ACC112 (cell line): ENCODE data around the gene EEF1E1.
"Not testable (repeated sequence)": the region's sequence is repeated elsewhere in the genome, so short reads cannot be mapped to it uniquely, and the experiment has no call there.

Source experiments
- H2AFZ ChIP-seq: fragments of 200-600 bp; sonication (generic); one replicate; pipeline ENCODE4 v1.6.0; 2017; ENCODE audit warnings: antibody characterized with exemption, low read length; ENCODE audit not compliant: unreplicated experiment
- H3K27ac ChIP-seq: fragments of 200-600 bp; sonication (generic); 2 replicates; pipeline ENCODE4 v1.5.1; 2014; ENCODE audit warnings: low read depth, mild to moderate bottlenecking, antibody characterized with exemption, low read length, moderate library complexity
- H3K27me3 ChIP-seq: fragments of 200-600 bp; sonication (generic); 2 replicates; pipeline ENCODE4 v1.6.1; 2014; ENCODE audit warnings: mild to moderate bottlenecking, antibody characterized with exemption, low read length, moderate library complexity, mixed read lengths; ENCODE audit not compliant: insufficient read depth
- H3K36me3 ChIP-seq: fragments of 200-600 bp; sonication (generic); 2 replicates; pipeline ENCODE4 v1.6.1; 2016; ENCODE audit warnings: mild to moderate bottlenecking, antibody characterized with exemption, low read length, moderate library complexity, mixed read lengths; ENCODE audit not compliant: insufficient read depth
- H3K4me1 ChIP-seq: fragments of 200-600 bp; sonication (generic); one replicate; pipeline ENCODE4 v1.6.1; 2016; ENCODE audit warnings: low read length, mixed read lengths; ENCODE audit not compliant: insufficient read depth, unreplicated experiment, control insufficient read depth
- H3K4me3 ChIP-seq: fragments of 200-600 bp; sonication (generic); 2 replicates; pipeline ENCODE4 v1.5.1; 2014; ENCODE audit warnings: mild to moderate bottlenecking, low read depth, low read length
- H3K79me2 ChIP-seq: fragments of 200-600 bp; sonication (generic); one replicate; pipeline ENCODE4 v1.6.0; 2016; ENCODE audit warnings: low read length; ENCODE audit not compliant: control insufficient read depth, unreplicated experiment, insufficient read depth

The EEF1E1 gene

GRCh38 chr6:8041913-8042583 is 60.3 kb downstream of the EEF1E1 start:
- peaks cover 8% of the 10 kb centered on the region; the same call in 1 of the 2 replicates for H3K36me3 ChIP-seq
- H3K27ac ChIP-seq = no peak overlapping the region
- no peaks in the 10 kb centered on the region for H3K27me3 ChIP-seq
- no peak overlapping the region for H2AFZ ChIP-seq
- H3K4me3 ChIP-seq = no peak overlapping the region
- H3K79me2 ChIP-seq = peaks cover 8% of the 10 kb centered on the region
- peaks cover under 1% of the 10 kb centered on the region for H3K4me1 ChIP-seq

DNA sequence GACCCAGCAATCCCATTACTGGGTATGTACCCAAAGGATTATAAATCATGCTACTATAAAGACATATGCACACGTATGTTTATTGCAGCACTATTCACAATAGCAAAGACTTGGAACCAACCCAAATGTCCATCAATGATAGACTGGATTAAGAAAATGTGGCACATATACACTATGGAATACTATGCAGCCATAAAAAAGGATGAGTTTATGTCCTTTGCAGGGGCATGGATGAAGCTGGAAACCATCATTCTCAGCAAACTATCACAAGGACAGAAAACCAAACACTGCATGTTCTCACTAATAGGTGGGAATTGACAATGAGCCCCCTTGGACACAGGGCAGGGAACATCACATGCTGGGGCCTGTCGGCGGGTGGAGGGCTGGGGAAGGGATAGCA is 68.2 kb downstream of the EEF1E1 start:
- H3K36me3 ChIP-seq, H3K4me1 ChIP-seq, H3K27ac ChIP-seq, H2AFZ ChIP-seq, H3K27me3 ChIP-seq, H3K4me3 ChIP-seq: not testable (repeated sequence)
- peaks cover 18% of the 10 kb centered on the region for H3K79me2 ChIP-seq

DNA sequence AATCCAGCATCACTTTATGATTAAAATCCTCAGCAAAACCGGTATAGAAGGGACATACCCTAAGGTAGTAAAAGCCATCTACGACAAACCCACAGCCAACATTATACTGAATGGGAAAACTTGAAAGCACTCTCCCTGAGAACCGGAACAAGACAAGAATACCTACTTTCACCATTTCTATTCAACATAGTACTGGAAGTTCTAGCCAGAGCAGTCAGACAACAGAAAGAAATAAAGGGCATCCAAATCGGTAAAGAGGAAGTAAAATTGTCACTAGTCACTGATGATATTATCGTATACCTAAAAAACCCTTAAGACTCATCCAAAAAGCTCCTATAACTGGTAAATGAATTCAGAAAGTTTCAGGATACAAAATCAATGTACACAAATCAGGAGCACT is 71.4 kb downstream of the EEF1E1 start:
- no peak overlapping the region for H2AFZ ChIP-seq
- H3K36me3 ChIP-seq = no peaks in the 10 kb centered on the region; the same call in 1 of the 2 replicates

More for the DNA sequence above, 71.4 kb downstream of the EEF1E1 start:
- H3K79me2 ChIP-seq = peaks cover 21% of the 10 kb centered on the region
- peaks cover 23% of the 10 kb centered on the region for H3K4me1 ChIP-seq
- no peaks in the 10 kb centered on the region for H3K27me3 ChIP-seq
- no peak overlapping the region for H3K4me3 ChIP-seq
- no peak overlapping the region for H3K27ac ChIP-seq
